Choroid plexus epithelial cell (primary cell): ENCODE results near the gene CSPG4.
"Not testable (repeated sequence)": the region's sequence is repeated elsewhere in the genome, so short reads cannot be mapped to it uniquely, and the experiment has no call there.

Experiments
- DNase-seq: peaks from one replicate; pipeline ENCODE4 v3.0.0-alpha.2; 2010; ENCODE audit warnings: low read depth
- H3K4me3 ChIP-seq: 2 replicates; pipeline ENCODE4 v1.5.1; 2011; ENCODE audit warnings: low read depth, mild to moderate bottlenecking, control low read depth, low read length, moderate library complexity
- TF ChIP-seq, protein P1 (sequence below): conservative IDR thresholded peaks from 2 replicates; pipeline ENCODE4 v1.5.1; 2011; ENCODE audit warnings: low read depth, mild to moderate bottlenecking, control low read depth, inconsistent platforms, low read length, moderate library complexity

Gene CSPG4

DNA sequence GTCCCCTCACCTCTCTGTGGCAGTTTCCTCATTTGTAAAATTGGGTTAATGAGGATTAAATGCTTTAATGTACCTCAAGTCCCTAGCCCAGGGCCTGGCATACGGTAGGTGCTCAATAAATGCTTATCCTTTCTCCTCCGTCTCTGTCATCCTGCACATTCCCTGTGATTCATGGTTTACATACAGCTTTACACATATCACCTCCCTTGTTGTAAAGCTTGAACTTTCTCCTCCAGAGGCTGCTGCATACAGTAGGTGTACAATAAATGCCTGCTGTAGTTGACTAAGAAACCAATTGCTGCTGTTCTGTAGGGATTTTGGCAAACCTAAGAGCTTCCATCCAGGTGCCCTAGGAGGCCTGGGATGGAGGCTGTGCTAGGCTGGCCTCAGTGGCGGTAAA, 1.5 kb upstream of the CSPG4 start:
- no peak overlapping the region for H3K4me3 ChIP-seq
- no peak for DNase-seq
- TF ChIP-seq, protein P1, sequence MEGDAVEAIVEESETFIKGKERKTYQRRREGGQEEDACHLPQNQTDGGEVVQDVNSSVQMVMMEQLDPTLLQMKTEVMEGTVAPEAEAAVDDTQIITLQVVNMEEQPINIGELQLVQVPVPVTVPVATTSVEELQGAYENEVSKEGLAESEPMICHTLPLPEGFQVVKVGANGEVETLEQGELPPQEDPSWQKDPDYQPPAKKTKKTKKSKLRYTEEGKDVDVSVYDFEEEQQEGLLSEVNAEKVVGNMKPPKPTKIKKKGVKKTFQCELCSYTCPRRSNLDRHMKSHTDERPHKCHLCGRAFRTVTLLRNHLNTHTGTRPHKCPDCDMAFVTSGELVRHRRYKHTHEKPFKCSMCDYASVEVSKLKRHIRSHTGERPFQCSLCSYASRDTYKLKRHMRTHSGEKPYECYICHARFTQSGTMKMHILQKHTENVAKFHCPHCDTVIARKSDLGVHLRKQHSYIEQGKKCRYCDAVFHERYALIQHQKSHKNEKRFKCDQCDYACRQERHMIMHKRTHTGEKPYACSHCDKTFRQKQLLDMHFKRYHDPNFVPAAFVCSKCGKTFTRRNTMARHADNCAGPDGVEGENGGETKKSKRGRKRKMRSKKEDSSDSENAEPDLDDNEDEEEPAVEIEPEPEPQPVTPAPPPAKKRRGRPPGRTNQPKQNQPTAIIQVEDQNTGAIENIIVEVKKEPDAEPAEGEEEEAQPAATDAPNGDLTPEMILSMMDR, result no peak

DNA sequence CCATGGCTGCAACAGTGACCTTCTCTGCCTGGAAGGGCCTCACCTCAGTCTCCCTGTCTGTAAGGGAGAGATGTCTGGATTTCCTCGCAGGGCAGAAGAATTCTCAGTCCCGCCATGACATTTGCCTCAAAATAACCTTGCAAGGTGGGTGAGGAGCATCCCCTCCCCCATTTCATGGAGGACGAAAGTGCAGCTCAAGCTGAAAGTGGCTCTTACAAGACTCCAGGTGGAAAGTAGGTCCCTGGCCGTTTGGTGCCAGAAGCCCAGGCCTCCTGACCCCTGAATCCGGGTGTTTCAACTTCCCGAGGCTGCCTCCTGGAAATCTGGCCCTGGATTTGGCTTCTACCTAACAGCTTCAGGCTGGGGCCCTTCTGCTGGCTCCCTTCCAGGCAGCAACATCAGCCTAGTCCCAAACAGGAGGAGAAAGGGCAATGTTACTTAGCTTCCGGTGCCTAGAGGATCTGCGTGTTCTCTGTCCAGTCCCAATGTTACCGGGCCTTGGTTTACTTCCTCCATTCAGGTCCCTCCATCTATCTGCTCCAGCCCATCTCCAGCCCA, 769 bp upstream of the CSPG4 start:
- TF ChIP-seq, protein P1, result no peak
- peak; percentile 54 for DNase-seq
- no peak overlapping the region for H3K4me3 ChIP-seq

DNA sequence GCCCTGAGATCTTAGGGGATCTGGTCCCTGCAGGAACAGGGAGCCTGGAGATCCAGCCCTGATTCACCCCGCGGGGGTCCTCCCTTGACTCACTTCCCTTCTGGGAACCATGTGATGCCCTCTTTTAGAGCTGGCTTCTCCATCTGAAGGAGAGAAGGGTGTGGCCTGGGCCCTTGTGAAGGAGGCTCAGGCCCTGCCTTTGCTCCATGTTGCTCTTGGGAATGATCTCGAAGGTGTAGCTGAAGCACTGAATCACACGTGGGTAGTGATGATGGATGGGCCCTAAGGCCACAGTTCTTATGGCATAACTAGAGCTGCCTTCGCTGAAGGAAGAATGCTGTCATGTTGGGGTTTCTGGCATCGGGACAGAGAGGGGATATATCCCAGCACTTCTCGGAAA, 1.2 kb downstream of the CSPG4 start:
- not testable (repeated sequence) for H3K4me3 ChIP-seq, DNase-seq

DNA sequence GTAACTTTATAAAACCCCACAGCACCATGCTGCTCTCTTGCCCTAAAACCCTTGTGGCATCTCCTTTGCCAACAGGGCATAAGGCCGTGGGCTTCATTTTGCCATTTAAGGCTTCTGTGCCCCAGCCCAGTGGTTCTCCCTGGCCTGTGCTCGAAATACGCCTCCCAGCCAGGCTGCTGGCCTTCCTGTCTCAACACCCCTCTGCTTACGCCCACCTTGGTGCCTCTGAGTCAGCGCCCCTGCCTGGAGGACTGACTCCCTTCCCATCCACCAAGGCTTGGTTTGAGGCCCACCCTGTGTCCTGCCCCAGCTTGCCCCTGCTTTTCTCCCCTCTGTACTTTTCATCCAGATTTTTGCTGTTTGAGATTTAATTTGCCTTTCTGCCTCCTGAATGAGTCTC, 1.8 kb downstream of the CSPG4 start:
- H3K4me3 ChIP-seq, DNase-seq: not testable (repeated sequence)

DNA sequence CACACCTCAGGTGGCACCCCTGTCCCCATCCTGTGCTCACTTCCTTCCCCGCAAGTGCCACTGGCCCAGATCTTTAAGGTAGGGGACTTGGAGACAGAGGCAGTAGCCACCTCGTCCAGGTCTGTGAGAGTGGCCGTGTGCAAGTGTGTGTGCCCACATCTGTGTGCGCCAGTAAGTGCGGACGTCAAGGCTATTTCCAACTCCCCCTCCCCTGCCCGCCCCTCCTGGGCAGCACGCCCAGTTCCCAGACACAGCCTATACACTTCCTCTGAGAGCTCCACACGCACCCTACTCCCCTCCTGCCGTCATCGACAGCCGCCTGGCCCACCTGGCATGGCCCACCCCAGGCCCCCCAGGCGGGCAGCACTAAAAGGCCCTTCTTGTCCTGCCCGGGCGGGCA, 3.2 kb downstream of the CSPG4 start:
- not testable (repeated sequence) for H3K4me3 ChIP-seq, DNase-seq

DNA sequence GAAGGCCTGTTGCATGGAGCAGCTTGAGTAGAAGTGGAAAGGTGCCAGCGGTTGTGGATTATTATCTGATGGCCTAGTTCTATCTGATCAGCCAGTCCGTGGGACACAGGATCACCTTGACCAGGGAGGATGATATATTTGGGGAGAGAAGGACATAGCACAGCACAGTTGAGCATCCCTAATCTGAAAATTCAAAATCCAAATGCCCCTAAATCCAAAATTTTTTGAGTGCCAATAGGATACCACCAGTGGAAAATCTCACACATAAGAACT, 6.0 kb downstream of the CSPG4 start:
- DNase-seq, result no peak
- TF ChIP-seq, protein P1, result no peak
- H3K4me3 ChIP-seq, result no peak overlapping the region

DNA sequence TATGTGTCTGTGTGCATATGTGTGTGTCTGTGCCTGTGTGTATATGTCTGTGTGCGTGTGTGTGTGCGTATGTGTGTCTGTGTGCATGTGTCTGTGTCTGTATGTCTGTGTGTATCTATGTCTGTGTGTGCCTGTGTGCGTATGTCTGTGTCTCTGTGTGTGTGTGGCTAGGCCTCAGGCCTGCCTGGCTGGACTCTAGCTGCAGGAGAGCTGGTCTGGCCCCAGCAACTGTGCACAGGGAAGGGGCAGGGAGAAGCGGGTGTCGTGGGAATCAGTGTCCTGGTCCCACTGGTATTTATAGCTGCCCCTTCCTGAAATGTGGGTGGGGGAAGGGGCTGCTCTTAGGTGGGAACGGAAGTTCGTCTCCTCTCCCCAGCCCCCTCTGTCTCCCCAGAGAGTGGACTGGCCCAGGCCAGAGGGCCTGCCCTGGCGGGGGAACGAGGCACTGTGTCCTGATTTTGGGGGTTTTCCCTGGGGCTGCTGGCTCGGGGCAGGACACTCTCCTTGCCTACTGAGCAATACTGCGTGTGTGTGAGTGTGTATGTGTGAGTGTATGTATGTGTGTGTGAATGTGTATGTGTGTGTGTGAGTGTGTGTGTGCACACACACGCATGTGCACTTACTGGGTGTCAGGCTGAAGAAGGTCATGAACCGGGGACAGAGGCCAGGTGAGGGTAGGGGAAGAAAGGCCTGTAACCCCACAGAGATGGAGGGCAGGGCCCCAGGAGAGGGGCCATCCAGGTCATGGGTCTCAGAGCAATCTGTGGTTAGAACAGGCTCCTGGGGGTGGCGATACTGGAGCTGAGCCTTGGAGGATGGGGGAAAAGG, 6.6 kb downstream of the CSPG4 start:
- DNase-seq, result no peak
- TF ChIP-seq, protein P1, result no peak
- no peak overlapping the region for H3K4me3 ChIP-seq

DNA sequence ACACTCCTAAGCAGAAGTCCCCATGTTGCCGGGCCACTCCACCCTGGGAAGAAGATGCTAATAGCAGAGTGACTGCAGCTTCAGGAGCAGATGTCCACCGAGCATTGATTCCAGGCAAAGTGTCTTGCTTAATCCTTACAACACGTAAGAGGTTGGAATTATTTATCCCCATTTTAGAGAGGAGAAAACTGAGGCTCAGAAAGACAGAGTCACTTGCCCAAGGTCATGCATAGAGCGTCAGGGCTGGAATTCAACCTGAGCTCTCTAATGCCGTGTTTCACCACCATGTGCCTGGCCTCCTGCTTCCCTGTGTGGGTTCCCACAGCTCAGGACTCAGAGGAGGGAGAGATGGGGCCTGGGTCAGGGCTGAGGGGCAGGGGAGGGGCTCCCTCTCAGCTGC, 7.3 kb downstream of the CSPG4 start:
- H3K4me3 ChIP-seq, DNase-seq: not testable (repeated sequence)

DNA sequence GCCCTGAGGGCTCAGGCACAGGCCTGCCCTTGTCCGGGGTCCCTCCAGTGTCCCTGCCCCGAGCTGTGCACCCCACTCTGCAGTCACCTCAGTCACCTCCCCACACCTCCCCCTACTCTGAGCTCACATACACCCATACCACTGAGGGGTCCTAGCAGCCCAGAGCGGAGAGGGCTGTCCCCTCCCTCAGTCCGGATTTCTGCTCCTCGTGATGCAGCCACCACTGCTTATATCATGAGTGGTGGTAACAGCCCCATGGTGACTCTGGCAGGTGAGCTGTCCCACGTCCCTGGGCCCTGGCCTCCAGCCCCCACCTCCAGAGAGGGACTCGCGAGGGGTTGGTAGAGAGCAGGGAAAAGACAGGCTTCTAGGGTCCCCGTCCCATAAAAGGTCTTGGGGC, 8.0 kb downstream of the CSPG4 start:
- DNase-seq, result no peak
- H3K4me3 ChIP-seq, result no peak overlapping the region
- TF ChIP-seq, protein P1, result no peak
